ENCODE measurements around the gene FBLN1. TPM values are rescaled to one million over a fixed set of nuclear protein-coding genes. Genes with fewer than 3 reads are reported as not detected.
"Not testable (repeated sequence)": the region's sequence is repeated elsewhere in the genome, so short reads cannot be mapped to it uniquely, and the experiment has no call there.

Gene FBLN1, protein sequence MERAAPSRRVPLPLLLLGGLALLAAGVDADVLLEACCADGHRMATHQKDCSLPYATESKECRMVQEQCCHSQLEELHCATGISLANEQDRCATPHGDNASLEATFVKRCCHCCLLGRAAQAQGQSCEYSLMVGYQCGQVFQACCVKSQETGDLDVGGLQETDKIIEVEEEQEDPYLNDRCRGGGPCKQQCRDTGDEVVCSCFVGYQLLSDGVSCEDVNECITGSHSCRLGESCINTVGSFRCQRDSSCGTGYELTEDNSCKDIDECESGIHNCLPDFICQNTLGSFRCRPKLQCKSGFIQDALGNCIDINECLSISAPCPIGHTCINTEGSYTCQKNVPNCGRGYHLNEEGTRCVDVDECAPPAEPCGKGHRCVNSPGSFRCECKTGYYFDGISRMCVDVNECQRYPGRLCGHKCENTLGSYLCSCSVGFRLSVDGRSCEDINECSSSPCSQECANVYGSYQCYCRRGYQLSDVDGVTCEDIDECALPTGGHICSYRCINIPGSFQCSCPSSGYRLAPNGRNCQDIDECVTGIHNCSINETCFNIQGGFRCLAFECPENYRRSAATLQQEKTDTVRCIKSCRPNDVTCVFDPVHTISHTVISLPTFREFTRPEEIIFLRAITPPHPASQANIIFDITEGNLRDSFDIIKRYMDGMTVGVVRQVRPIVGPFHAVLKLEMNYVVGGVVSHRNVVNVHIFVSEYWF
- total RNA-seq = 0.10 TPM

DNA sequence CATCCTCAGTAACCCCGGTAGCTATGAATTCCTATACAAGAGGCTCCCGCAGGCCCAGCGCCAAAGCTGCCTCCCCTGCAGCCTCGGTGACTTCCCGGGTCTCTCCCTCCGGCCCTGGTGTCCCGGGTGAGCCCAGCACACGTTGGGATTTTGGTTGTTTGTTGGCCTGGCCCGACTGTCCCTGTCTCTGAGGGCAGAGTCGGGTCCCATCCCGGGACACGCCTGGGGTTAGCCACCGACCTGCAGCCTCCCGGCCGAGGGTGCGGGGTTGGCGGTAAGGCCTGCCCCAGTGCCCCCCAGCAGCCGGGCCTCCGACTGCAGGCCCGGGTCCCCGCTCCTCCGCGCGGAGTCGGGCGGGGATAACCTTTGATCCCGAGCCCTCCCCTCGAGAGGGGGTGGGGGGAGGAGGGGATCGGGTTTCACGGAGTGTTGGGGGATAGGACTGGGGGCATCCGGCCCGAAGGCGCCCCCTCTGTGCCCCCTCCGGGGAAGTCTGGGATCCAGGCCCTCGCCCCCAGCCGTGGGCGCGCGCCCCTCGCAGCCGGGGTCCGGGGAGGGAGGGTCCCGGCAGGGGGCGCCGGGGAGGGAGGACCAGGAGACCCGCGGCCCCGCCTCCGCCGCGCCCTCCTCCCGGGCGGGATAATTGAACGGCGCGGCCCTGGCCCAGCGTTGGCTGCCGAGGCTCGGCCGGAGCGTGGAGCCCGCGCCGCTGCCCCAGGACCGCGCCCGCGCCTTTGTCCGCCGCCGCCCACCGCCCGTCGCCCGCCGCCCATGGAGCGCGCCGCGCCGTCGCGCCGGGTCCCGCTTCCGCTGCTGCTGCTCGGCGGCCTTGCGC, at the start of gene FBLN1:
Gene FBLN1 (plus strand): TSS at position 669 of the 835 bp plus-strand sequence. CDS start 103 bp downstream, at position 772.
- H3K27me3 ChIP-seq (ENCODE audit: insufficient read depth, low read length) = peaks cover 26% of the 10 kb centered on the region
- H3K4me1 ChIP-seq (ENCODE audit: insufficient read depth, low read length) = no peaks in the 10 kb centered on the region
- no peaks in the 10 kb centered on the region for H3K9me3 ChIP-seq (ENCODE audit: low read depth, low read length)
- H3K4me3 ChIP-seq (ENCODE audit: low read length) = no peak within 1 kb of the TSS

DNA sequence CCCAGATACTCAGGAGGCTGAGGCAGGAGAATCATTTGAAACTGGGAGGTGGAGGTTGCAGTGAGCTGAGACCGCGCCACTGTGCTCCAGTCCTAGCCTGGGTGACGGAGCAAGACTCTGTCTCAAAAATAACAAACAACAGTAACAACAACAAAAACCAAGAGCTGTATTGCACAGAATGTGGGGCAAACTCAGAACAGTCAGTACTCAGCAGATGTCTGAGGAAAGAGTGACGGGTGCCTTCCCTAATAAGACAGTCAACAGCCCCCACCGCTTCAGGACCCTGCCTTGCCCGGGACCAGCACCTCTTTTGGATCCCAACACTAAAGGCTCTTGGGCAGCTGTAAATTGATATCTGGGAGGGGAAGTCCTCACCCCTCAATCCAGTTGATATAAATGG, 48.9 kb upstream of the FBLN1 start:
- Histone ChIP-seq H3K4me3 (ENCODE audit: low read length) (no peak overlapping the region), H3K9me3 (ENCODE audit: low read depth, low read length) (no peaks in the 10 kb centered on the region), H3K4me1 (ENCODE audit: insufficient read depth, low read length) (no peaks in the 10 kb centered on the region), H3K27me3 (ENCODE audit: insufficient read depth, low read length) (no peaks in the 10 kb centered on the region)

DNA sequence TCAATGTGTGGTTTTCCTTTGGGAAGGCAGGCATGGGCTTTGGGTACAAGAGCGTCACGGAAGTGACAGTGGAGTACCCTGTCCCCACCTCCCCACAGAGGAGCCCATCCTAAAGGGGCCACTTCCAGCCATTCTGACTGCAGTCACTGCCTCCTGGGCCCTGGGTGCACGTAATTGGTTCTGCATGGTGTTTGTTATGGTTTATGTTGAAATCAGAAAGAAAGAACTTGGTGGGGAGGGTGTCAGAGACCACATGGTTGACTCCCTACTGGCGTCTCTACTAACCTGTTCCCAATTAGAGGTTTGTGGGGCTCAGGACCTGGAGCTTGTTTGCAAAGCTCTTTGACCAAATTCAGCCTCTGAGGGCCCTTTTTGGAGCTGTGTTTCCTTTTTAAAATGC, 48.4 kb upstream of the FBLN1 start:
- Histone ChIP-seq H3K4me3 (ENCODE audit: low read length) (no peak overlapping the region), H3K27me3 (ENCODE audit: insufficient read depth, low read length) (no peaks in the 10 kb centered on the region), H3K4me1 (ENCODE audit: insufficient read depth, low read length) (no peaks in the 10 kb centered on the region), H3K9me3 (ENCODE audit: low read depth, low read length) (no peaks in the 10 kb centered on the region)

DNA sequence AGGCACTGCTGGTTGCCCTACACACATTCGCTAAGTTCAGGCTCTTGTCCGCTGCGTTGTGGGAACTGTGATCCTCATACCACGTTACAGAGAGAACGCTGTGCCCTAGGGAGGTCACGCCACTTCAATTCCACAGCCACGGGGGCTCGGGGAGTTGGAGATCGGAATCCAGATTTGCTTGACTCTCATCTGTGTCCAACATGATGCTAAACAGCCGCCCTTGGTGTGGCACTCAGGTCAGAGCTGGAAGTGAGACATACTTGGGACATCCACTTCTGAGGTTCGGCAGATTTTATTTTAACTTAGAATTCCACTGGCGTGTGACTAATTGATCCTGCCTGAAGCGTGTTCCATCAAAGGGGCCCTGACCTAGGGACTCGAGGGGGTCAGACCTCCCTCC, 47.5 kb upstream of the FBLN1 start:
- Histone ChIP-seq H3K9me3 (ENCODE audit: low read depth, low read length) (no peaks in the 10 kb centered on the region), H3K4me3 (ENCODE audit: low read length) (no peak overlapping the region), H3K4me1 (ENCODE audit: insufficient read depth, low read length) (no peaks in the 10 kb centered on the region)

DNA sequence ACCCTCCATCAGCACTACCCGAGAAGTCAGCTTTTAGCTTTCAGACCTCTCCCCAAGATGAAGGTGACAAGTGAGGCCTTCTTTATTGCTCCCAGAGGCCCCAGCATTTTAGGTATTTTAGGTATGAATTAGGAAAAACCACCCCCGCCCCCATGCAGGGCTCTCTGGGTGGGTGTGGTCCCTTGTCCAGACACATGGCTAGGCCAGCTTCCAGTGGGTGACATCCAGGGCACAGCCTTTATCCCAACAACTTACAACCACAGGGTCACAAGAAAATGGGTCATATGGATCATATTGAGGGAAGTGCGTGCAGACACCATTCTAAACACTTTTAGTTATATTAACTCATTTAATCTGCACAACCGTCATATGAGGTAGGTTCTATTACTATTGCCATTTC, 47.1 kb upstream of the FBLN1 start:
- no peaks in the 10 kb centered on the region for H3K27me3 ChIP-seq (ENCODE audit: insufficient read depth, low read length)
- H3K4me3 ChIP-seq (ENCODE audit: low read length) = no peak overlapping the region
- H3K9me3 ChIP-seq (ENCODE audit: low read depth, low read length) = no peaks in the 10 kb centered on the region
- no peaks in the 10 kb centered on the region for H3K4me1 ChIP-seq (ENCODE audit: insufficient read depth, low read length)

More for the DNA sequence above, 47.5 kb upstream of the FBLN1 start:
- no peaks in the 10 kb centered on the region for H3K27me3 ChIP-seq (ENCODE audit: insufficient read depth, low read length)

DNA sequence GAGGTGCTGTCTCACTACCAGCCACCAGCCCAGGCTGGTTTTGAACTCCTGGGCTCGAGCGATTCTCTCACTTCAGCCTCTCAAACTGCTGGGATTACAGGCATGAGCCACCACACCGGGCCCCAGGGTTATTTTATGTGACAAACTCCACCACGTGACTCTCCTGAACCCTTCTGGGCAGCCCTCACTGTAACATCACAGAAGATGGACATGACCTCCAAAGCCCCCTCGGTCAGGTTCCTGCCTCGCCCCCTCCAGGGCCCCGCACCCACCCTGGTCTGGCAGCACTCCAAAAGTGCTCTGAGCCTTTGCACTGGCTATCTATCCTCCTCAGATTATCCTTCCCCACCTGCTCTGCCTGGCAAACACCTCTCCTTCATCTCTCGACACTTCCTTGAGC, 45.9 kb upstream of the FBLN1 start:
- Histone ChIP-seq H3K27me3 (ENCODE audit: insufficient read depth, low read length) (no peaks in the 10 kb centered on the region), H3K9me3 (ENCODE audit: low read depth, low read length) (no peaks in the 10 kb centered on the region), H3K4me3 (ENCODE audit: low read length) (no peak overlapping the region), H3K4me1 (ENCODE audit: insufficient read depth, low read length) (no peaks in the 10 kb centered on the region)

DNA sequence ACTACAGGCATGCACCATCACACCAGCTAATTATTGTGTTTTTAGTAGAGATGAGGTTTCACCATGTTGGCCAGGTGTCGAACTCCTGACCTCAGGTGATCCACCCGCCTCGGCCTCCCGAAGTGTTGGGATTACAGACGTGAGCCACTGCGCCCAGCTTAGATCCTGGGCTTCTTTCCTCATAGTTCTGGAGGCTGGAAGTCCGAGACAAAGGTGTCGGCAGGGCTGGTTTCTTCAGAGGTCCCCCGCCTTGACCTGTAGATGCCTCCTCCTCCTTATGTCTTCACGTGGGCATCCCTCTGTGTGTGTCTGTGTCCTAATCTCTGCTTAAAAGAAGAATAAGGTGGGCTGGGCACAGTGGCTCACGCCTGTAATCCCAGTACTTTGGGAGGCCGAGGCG, 44.2 kb upstream of the FBLN1 start:
- H3K27me3 ChIP-seq (ENCODE audit: insufficient read depth, low read length) = no peaks in the 10 kb centered on the region
- H3K4me1 ChIP-seq (ENCODE audit: insufficient read depth, low read length) = no peaks in the 10 kb centered on the region
- no peak overlapping the region for H3K4me3 ChIP-seq (ENCODE audit: low read length)
- no peaks in the 10 kb centered on the region for H3K9me3 ChIP-seq (ENCODE audit: low read depth, low read length)

DNA sequence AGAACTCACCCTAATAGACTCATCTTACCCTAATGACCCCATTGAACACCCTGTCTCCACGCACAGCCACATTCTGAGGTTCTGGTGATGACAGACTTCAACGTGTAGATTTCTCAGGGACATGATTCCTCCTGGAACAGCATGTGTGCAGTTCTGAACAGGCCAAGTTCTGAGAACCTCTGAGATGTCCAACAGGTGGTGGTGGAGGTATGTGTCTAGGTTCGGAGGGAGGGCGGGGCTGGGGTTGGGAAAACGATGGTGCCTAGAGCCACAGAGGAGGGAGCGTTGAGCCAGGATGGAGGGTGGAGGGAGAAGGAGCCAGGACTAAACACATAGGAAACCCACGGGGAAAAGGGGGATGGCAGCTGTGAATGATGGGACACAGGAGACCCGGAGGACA, 43.4 kb upstream of the FBLN1 start:
- H3K4me3 ChIP-seq (ENCODE audit: low read length) = no peak overlapping the region
- H3K27me3 ChIP-seq (ENCODE audit: insufficient read depth, low read length) = no peaks in the 10 kb centered on the region
- H3K4me1 ChIP-seq (ENCODE audit: insufficient read depth, low read length) = no peaks in the 10 kb centered on the region
- no peaks in the 10 kb centered on the region for H3K9me3 ChIP-seq (ENCODE audit: low read depth, low read length)

DNA sequence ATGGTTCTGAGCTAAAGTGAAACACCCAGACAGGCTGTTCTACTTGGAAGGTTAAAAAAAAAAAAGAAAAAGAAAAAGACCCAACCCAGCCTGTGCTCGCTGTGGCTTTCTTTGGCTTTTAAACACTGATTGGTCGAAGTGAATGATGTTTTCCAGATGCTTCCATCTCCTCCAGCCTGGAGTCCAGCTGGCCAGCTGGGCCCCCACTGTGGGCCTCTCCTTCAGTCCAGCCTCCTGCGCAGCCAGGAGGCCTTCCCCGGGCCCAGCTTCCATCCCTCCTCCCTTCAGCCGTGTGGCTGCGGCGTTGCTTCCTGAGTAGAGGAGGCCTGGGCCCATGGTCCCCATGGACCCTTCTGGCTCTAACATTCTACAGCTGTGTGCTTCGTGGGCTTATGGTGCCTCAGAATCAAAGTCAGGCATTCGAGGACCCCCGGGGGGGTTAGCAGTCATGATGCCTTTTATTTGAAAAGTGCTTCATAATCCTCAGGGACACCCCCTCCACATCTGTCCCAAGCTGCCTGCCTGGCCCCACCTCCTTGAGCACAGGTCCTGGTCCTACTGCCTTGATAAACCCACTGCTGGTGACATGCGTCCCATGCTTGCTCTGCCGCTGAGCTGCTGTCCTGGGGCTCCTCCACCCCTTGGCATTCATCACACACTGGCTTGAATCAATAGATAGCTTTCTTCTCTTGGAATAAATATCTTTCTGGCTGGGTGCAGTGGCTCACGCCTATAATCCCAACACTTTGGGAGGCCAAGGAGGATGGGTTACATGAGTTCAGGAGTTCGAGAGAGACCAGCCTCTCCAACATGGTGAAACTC, 42.2 kb upstream of the FBLN1 start:
- no peaks in the 10 kb centered on the region for H3K27me3 ChIP-seq (ENCODE audit: insufficient read depth, low read length)
- no peaks in the 10 kb centered on the region for H3K9me3 ChIP-seq (ENCODE audit: low read depth, low read length)
- H3K4me3 ChIP-seq (ENCODE audit: low read length) = no peak overlapping the region
- no peaks in the 10 kb centered on the region for H3K4me1 ChIP-seq (ENCODE audit: insufficient read depth, low read length)

DNA sequence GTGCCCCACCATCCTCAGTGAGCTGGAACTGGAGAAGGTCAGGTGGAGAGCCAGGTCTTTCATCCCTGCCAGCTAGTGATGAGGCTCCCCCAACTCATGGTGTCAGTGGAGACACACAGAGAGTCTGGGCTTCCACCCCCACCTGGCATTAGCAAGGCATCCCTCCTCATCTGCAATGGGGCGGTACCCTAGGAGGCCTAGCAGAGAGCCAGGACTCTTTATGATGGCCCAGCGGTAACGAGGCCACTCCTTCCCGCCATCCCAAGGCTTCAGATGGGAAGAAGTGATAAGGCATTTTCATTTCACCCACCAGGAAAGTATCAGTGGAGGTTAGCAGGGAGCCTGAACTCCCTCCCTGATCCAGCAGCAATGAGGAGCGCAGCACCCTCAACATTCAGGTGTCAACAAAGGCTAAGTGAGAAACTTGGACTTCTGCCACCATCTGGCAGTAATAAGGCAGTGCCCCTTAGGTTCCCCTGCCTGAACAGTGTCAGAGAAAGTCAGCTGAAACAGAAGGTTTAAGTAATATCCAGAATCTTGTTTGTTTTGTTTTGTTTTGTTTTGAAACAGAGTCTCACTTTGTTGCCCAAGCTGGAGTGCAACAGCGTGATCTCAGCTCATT, 40.5 kb upstream of the FBLN1 start:
- Histone ChIP-seq H3K27me3 (ENCODE audit: insufficient read depth, low read length) (no peaks in the 10 kb centered on the region), H3K9me3 (ENCODE audit: low read depth, low read length) (no peaks in the 10 kb centered on the region), H3K4me3 (ENCODE audit: low read length) (no peak overlapping the region), H3K4me1 (ENCODE audit: insufficient read depth, low read length) (no peaks in the 10 kb centered on the region)

DNA sequence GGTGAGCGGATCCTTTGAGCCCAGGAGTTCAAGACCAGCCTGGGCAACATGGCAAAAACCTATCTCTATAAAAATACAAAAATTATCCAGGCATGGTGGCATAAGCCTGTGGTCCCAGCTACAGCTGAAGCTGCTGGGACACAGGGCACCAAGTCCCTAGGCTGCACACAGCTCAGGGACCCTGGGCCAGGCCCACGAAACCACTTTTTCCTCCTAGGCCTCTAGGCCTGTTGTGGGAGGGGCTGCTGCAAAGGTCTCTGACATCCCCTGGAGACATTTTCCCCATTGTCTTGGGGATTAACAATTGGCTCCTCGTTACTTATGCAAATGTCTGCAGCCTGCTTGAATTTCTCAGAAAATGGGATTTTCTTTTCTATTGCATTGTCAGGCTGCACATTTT, 39.0 kb upstream of the FBLN1 start:
- H3K27me3 ChIP-seq (ENCODE audit: insufficient read depth, low read length); H3K9me3 ChIP-seq (ENCODE audit: low read depth, low read length); H3K4me1 ChIP-seq (ENCODE audit: insufficient read depth, low read length); H3K4me3 ChIP-seq (ENCODE audit: low read length): not testable (repeated sequence)

DNA sequence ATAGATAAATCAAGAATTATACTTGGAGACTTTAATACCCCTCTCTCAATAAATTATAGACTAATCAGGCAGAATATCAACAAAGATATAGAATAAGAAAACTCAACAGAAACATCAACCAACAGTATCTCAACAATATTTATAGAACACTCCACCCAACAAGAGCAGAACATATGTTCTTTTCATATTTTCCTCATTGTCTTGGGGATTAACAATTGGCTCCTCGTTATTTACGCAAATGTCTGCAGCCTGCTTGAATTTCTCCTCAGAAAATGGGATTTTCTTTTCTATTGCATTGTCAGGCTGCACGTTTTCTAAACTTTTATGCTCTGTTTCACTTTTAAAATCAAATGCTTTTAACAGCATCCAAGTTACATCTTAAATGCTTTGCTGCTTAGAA, 37.0 kb upstream of the FBLN1 start:
- Histone ChIP-seq H3K27me3 (ENCODE audit: insufficient read depth, low read length) (no peaks in the 10 kb centered on the region), H3K4me3 (ENCODE audit: low read length) (no peak overlapping the region), H3K9me3 (ENCODE audit: low read depth, low read length) (no peaks in the 10 kb centered on the region), H3K4me1 (ENCODE audit: insufficient read depth, low read length) (no peaks in the 10 kb centered on the region)

DNA sequence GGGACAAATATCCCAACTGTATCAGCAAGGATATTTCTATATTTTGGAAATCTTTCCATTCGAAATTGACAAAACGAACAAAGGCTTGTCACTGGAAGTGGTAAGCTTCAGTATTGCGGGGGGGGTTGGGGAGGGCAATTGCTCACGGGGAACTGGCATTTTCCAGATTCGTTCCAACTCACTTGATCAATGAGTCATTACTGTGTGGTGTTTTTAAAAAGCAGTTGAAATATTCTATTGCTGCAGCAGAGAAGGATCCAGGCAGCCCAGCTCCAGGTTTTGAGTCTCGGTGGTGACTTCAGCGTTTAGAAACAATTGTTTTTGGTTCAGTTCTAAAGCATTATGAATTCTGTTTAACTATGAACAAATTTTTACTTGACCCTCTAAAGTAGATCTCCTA, 33.8 kb upstream of the FBLN1 start:
- Histone ChIP-seq H3K4me3 (ENCODE audit: low read length) (no peak overlapping the region), H3K4me1 (ENCODE audit: insufficient read depth, low read length) (no peaks in the 10 kb centered on the region), H3K9me3 (ENCODE audit: low read depth, low read length) (no peaks in the 10 kb centered on the region), H3K27me3 (ENCODE audit: insufficient read depth, low read length) (no peaks in the 10 kb centered on the region)

All from mononuclear cell (primary cell).